ENCODE measurements around the gene HEPHL1.
A peak's percentile ranks its signal among the peaks of the same experiment; 100 is the strongest.
"Not testable (repeated sequence)": the region's sequence is repeated elsewhere in the genome, so short reads cannot be mapped to it uniquely, and the experiment has no call there.

Gene HEPHL1

DNA sequence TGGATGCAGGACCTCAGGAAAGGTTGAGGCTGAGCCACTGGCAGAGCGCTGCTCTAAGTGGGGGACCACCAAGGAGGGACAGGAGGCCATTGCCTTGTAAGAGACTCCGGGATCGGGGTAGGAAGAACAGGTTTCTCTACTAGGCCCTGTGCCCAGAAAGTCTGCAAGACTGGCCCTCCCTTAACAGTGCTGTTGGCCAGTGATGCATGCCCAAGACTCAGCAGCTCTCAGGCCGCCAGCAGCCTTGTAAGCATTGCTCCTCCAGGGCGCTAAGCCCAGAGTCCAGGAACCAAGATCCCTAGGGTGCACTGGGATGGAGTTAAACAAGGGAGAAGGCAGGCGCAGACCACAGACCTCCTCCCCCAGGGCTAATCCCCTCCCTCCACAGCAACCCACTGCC, 68.2 kb downstream of the HEPHL1 start:
- no peak for DNase-seq

DNA sequence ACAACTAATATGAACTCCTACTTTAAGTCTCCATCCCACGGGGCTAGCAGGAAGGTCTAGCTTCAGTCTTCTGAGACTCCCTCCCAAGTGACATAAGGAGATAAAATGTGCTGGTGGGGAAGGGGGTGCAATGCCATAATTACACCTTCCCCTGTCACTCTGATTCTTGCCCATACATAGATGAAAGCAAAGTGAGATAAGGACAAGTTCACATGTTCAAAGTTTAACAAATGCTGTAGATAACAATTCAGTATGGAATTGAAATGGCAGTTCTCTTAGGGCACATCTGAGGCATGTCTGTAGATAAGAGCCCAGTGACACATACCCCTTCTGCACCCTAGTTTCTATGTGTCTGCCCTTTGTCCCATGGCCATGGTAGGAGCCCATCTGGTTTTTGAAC, 69.2 kb downstream of the HEPHL1 start:
- DNase-seq = no peak

DNA sequence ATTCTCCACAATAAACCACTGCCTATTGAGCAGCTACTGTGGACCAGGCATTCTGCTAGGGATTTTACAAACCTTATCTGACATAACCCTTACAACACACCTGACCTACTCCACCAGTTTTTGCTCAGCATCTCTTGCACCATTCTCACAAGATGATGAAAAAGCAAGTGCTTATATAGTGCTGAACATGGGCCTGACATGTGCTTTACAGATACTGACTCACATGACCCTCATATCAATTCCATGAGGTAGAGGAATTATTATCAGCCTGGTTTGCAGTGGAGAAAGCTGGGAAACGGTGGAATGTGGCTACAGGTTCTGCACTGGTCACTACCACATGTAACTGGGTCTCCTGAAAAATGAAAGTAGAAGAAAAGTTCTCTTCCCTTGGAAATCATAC, 69.9 kb downstream of the HEPHL1 start:
- no peak for DNase-seq

DNA sequence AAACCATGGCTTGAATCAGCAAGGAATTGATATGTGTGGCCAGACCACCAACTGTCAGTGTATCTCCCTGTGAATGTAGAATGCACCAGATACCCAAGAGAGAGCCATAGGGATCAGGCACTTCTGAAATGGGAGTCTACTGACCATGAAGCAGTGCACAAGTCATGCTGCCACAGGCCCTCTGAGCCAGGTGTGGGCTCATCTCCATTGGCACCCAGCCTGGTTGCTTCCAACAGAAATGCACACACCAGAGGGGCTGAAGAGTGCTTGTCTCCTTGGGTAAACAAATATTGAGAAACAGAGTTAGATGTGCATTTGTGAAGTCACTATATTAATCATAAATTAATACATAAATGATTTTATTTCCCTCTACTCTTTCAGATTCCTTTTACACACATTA, 79.1 kb downstream of the HEPHL1 start:
- DNase-seq = no peak

DNA sequence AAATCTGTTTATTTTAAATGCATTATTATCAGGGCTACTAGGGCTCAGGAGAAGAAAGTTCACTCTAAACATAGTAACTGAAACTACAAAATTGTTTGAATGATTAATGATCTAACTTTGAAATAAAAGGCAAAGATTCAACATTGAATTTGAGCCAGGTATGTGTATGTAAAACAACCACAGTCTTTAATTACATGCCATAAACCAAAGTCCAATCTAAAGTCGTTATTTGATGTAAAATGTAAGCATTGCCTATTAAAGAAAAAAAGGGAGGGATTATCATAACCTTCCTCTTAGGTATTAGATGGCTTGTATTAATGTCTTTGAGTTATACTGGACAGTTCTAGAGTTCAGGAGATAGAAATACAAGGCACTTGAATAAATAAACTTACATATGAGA, 82.3 kb downstream of the HEPHL1 start:
- no peak for DNase-seq

DNA sequence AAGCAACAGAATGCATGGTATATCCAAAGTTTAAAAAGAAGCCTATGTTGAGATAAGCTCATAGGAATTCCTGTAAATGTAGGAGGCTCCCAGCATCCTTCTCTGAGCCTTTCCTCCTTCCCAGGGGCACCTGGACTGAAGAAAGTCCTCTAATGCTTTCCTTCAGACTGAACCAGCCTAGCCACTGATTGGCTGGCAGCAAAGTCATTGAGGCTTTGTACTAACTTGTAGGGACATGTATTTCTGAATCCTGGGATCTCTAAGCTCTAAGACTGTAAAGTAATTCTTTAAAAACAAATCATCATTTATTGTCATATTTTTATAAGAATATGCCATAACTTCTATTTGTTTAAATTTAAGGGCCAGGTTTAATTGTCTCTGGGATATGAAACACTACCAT, 83.6 kb downstream of the HEPHL1 start:
- DNase-seq = no peak

DNA sequence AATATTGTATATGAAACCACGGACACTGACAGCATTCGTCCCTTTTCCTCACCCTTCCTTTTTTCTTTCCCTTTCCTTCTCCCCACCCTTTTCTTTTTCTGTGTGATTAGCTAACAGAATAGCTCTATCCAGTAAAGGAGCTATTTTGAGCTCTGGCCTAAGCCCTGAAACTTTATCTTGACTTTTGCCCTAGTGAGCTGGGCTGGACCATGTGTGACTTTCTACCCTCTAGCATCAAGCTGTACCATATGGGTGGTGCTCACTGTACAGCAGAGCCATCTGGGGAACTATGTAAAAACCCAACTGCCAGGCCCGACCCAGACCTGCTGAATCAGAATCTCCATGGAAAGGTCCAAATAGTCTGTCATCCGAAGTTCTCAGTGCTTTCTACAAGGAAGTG, 85.6 kb downstream of the HEPHL1 start:
- no peak for DNase-seq

DNA sequence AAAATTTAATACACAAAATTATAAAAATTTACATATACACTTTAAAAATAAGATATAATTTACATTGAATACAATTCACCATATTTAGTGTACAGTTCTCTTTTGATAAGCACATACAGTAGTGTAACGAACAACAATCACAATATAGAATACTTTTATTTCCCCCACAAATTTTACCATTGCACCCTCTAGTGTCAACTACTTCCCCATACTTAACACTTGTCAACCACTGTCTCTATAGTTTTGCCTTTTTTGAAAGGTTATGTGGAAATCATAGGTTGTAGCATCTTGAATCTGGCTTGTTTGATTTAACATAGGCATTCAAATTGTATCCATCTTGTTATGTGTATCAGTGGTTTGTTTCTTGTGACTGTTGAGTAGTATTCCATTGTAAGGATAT, 86.2 kb downstream of the HEPHL1 start:
- no peak for DNase-seq

DNA sequence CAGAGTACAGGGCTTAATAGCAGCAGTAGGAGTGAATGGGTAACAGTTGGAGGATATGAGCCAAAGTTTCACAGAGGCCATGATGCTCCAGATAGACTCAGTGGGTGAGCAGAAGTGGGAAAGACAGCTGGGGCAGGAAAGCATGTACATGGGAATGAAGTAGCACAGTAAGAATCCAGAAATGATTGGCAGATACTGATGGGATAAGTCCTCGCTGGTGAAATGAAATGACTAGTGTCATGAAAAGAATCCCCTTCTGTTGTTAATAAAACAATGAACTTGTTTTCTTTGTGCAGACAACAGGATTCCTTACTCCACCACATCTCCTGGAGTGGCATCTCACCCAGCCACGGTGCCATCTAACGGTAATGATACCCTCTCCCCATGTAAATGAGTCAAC, 90.1 kb downstream of the HEPHL1 start:
- DNase-seq = no peak

DNA sequence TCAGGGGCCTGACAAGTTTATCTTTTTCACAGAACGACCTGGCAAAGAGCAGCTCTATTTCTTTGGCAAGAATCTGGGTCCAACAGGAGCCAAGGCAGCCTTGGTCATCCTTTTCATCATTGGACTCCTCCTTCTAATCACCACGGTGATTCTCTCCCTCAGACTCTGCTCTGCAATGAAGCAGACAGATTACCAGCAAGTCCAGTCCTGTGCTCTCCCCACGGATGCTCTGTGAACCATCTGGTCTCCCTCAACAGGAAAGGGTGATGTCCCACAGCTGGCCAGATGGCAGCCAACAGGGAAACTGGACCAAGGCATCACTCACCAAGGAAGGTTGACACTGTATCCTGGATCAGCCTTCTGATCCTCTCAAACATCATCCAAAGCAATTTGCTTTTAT, 90.5 kb downstream of the HEPHL1 start:
- no peak for DNase-seq

DNA sequence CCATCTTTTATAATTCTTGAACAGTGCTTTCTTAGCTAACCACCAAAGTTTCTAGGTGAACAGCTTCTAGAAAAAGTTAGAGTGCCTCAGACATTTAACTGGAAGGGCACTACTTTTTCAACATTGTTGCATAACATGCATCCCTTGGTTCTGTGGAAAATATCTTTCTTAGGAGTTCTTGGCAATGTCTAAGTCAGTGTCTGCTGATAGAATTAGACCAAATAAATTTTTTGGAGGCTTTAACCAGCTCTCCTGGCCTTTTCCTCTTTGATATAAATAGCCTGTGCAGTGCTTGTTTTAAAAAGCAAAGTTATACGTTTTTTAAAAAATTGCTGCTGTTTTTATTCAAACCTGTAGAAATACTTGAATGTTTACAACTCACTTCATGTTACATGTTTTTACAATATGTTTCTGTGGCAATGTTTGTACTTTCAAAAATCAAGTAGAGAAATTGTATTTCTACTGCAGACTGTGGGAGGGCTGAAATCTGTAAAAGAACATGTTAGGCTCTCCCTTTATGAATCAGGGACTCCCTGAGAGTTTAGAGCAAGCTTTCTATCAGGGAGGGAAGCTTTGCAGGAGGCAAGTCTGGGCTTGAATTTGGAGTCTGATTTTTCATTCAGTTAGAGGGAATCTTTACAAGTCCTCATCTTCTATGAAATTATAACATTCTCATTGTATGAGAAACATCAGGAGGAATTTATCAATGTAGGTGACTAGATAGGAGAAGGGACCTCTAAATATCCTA, 91.2 kb downstream of the HEPHL1 start:
- no peak for DNase-seq

DNA sequence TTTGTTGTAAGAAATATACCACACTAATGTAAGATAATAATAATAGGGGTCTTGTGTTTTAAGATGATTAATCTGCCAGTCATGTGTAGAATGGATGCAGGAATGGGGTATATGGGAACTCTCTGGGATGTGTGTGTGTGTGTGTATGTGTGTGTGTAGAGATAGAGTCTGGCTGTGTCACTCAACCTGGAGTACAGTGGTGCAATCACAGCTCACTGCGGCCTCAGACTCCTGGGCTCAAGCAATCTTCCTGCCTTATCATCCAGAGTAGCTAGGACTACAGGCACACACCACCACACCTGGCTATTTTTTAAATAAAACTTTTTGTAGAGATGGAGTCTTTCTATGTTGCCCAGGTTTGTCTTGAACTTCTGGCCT, 96.0 kb downstream of the HEPHL1 start:
- no peak for DNase-seq

DNA sequence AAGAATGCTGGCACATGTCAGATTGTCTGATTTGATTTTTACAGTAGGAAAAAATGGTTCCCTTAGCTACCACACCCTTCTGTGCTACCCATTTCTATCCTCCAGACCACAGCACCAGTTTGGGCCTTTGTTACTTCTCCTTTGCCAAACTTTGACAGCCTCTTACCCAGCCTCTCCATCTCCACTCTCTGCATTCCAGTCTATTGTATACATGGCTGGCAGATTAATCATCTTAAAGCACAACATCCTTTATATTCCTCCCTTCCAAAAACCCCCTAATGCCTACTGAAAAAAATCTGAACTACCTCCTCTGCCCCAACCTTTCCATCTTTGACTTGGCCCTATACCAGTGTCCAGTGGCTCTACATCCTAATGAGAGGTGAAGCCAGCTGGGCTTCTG, 96.7 kb downstream of the HEPHL1 start:
- no peak for DNase-seq

DNA sequence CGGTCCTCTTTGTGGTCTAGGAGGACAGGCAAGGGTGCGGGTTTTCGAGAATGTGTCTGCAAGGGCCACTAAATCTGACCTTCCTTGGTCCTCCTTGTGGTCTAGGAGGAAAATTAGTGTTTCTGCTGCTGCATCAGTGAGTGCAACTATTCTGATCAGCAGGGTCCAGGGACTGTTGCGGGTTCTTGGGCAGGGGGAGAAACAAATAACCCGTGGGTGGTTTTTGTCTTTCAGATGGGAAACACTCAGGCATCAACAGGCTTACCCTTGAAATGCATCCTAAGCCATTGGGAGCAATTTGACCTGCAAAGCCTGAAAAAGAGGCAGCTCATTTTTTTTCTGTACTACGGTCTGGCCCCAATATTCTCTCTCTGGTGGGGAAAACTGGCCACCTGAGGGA, 98.5 kb downstream of the HEPHL1 start:
- DNase-seq = not testable (repeated sequence)

DNA sequence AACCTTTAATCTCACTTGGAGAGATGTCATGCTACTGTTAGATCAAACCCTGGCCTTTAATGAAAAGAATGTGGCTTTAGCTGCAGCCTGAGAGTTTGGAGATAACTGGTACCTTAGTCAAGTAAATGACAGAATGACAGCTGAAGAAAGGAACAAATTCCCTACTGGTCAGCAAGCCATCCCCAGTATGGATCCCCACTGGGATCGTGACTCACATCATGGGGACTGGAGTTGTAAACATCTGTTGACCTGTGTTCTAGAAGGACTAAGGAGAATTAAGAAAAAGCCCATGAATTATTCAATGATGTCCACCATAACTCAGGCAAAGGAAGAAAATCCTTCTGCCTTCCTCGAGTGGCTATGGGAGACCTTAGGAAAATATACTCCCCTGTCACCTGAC, 99.4 kb downstream of the HEPHL1 start:
- not testable (repeated sequence) for DNase-seq

DNA sequence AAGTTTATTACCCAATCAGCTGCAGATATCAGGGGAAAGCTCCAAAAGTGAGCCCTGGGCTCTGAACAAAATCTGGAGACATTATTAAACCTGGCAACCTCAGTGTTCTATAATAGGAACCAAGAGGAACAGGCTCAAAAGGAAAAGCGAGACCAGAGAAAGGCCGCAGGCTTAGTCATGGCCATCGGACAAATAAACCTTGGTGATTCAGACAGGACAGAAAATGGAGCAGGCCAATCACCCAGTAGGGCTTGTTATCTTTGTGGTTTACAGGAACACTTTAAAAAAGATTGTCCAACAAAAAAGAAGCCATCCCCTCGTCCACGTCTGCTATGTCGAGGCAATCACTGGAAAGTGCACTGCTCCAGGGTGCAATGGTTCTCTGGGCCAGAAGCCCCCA, 99.8 kb downstream of the HEPHL1 start:
- no peak for DNase-seq

DNA sequence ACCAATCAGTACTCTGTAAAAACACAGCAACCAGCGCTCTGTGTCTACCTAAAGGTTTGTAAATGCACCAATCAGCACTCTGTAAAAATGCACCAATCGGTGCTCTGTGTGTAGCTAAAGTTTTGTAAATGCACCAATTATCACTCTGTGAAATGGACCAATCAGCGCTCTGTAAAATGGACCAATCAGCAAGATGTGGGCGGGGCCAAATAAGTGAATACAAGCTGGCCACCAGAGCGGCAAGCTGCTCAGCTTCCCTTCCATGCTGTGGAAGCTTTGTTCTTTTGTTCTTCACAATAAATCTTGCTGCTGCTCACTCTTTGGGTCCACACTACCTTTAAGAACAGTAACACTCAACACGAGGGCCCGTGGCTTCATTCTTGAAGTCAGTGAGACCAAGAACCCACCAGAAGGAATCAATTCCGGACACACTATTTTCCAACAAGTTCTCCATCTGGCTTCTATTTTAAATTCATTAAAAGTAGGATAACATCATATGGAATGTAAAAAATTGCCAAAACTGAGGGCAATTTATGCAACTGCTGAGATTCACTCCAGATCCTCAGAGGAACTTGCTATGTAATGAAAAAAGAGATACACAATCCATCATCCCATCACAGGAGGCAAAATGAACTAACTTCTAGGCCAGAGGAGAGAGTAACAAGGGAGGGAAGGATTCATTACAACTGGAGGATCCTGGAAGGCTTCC, 104.4 kb downstream of the HEPHL1 start:
- peak in 1 of 2 donors; percentile 7 for DNase-seq

DNA sequence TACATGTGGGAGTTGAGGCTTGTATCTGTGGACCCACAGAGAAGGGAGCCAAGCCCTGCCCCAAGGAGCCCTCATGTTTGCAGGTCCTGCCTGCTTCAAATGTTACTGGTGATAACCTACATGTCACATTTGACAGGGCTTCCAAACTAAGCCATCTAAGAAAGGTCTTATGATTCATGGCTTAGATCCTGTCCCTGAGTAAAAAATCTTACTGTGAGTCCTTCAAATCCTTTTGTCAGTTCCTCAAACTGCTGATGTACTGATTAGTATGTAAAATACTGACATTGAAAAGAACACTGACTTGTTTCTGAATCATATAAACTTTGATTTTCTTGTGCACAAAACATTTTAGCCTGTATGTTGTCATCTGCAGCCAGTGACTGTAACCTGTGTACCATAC, 106.5 kb downstream of the HEPHL1 start:
- no peak for DNase-seq

DNA sequence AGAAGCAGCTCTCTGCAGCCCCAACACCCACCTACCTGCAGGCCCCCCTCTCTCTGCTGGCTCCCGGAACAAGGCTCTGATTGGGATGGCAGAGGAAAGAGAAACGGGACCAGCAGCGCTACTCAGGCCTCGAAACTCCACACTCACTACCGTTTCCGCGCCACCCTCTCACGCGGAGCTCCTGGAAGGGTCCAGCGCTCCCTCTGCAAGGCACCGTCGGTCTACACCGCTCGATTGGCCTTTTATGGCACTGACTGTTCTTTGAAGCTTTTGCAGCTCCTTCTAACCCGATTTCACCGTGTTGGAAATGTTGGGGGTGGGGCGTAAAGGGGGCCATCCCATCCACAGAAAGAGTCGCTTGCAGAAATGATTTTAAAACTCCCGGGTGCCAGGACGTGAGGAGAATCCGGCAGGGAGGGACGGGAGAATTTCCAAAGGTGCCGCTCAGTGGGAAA, 107.2 kb downstream of the HEPHL1 start:
- DNase-seq = no peak

DNA sequence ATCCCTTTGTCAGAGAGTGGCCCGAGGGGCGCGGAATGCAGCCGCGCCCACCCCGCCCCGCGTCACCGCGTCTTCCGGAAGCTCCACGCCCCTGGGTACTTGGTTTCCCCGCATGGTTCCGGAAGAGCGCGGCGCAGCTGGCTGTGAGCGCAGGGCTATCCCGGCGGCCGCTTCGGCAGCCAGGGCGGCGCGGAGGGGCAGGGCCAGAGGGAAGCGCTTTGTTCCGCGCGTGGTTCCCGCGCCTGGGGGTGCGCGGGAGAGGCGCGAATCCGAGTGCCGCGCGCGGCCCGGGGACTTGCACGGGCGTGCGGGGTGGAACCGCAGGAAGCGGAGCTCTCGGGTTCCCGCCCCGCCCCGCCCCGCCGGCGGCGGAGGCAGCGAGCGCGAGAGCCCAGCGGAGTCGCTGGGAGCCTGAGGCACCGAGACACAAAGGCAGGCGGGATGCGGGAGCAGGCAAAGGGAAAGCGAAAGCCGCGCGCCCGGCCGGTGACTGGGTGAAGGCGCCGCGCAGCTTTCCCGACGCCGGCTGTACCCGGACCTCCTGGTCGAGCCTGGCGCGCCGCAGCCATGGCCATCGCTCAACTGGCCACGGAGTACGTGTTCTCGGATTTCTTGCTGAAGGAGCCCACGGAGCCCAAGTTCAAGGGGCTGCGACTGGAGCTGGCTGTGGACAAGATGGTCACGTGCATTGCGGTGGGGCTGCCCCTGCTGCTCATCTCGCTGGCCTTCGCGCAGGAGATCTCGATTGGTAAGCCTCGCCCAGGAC, 107.8 kb downstream of the HEPHL1 start, which contains the start of gene PANX1:
PANX1 (plus strand) TSS at position 96 of the 766 bp plus-strand sequence; CDS start at position 568, 472 bp downstream.
- DNase-seq = peak; percentile 70 to 72

DNA sequence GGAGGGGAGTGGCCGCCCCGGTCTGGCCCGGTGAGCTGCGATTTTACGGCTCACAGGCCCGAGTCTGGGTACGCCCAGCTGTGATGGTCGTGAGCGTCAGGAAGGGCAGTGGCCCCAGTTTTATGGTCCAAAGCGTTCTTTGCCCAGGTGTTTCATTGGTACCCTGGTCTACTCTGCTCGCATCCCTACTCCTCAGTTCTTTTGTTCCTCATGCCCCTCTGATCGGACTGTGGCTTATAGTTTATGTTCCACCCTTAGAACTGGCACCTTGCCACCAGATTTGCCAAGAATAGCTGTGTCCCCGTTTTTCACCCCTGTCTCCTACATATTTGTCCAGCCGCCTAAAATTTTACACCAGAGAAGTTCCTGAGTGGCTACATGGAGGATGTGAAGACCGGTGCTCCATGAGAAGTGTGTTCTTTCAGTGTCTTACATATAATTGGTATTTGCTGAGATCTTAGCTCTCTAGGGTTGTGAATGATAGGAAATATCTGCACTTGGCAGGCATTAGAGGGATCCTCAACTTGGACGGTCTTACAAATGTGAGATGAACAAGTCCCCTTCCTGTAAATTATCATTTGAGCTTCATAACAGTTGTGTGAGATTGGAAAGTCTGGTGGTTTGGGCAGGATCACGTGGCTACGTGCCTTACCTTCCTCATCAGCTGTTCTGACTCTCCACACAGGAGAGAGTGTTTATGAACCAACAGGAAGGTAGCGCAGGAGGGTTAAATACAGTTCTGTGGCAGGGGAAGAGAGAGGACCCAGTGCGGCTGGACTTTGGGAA, 108.6 kb downstream of the HEPHL1 start:
- DNase-seq = peak in 1 of 2 donors; percentile 22

DNA sequence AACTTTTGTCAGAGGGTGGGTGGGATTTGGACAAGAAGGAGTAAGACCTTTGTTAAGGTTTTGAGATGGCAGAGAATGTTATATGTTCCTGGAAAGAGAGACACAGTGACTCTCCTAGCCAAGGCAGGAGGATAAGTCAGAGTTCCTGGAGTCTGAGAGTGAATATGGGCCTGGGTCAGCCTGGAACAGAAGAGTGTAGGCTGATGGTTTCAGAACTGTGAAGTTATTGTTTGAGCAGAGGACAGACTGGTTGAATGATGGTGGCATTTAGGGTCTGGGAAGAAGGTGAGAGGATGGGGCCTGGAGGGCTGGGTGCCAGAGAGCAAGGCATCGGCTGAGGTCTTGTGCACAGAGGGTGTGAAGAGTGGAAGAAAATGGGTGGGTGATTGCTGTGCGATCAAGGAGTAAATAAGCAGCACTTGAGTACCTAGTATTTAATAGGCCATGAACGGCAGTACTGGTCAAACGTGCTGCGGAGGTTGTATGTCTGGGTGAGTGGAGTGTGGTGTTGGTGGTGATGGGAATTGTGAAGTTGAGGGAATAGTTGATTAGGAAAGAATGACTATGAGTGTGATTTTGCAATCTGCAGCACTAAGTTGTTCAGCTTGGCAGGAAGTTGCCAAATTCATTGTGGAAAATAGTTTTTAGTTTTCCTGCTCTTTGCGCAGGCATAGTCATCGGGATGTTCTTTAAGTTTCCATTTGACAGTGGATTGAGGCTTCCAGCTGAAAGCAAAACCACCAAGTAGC, 109.3 kb downstream of the HEPHL1 start:
- DNase-seq = no peak
